ENCODE measurements around the gene SMYD3. TPM values are rescaled to one million over a fixed set of nuclear protein-coding genes. Genes with fewer than 3 reads are reported as not detected.

The SMYD3 gene
- total and polyA plus RNA-seq, 2 of the 4 experiments (the other 2 are of a cell fraction), result 26.5 to 37.6 TPM

DNA sequence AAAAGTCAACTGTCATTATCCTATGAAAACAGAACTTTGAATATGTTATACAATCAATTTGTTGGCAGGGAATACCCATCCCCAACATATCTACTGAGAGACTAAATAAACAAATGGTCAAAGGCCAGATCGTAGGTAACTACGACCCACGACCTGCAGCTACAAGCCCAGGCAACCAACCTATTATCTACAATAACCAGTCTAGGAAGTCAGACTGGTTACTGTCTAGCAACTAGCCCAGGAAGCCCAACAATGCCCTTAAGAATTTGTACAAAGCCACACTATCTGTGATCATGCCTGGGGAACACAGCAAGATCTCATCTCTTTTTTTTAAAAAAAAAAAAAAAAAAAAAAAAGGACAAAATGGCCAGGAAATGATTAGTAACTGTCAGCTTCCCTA is 58.7 kb downstream of the SMYD3 start:
- H4K5ac ChIP-seq (ENCODE audit: low read depth, low read length), result no peak overlapping the region
- in situ Hi-C loops (cut with MboI; ENCODE audit: low sequenced_read_pairs), result no loop called here
- H2BK120ac ChIP-seq (ENCODE audit: low read depth, low read length), result no peak overlapping the region
- 0 out of 2 replicates have a peak, but pooled peaks cover 3% of the 10 kb centered on the region for H3K9me1 ChIP-seq (ENCODE audit: insufficient read depth, low read length)
- H3K18ac ChIP-seq (ENCODE audit: low read depth, low read length), result no peak overlapping the region
- H3K4me1 ChIP-seq (ENCODE audit: control insufficient read depth, insufficient read depth, low read length), result peaks cover 2% of the 10 kb centered on the region
- H2BK15ac ChIP-seq (ENCODE audit: low read depth, low read length), result no peak overlapping the region
- H2AFZ ChIP-seq (replicated peaks; ENCODE audit: low read length, poor library complexity), result no peak overlapping the region
- no peaks in the 10 kb centered on the region for H4K20me1 ChIP-seq (ENCODE audit: insufficient read depth, low read length)
- H3K9me3 ChIP-seq (ENCODE audit: control insufficient read depth, insufficient read depth, low read length), result no peaks in the 10 kb centered on the region
- no peak overlapping the region for H2AK5ac ChIP-seq (ENCODE audit: low read depth, low read length)
- no peak overlapping the region for H2BK5ac ChIP-seq (ENCODE audit: low read depth, low read length, poor library complexity, severe bottlenecking)
- H2AK9ac ChIP-seq (replicated peaks; ENCODE audit: low read depth, low read length, poor library complexity), result no peak overlapping the region
- no peak overlapping the region for H3K4me2 ChIP-seq (ENCODE audit: low read depth, low read length)
- no peak overlapping the region for H3K27ac ChIP-seq (ENCODE audit: insufficient read depth, low read length)
- TF ChIP-seq MXI1 (IDR thresholded peaks at IDR 0.05; ENCODE audit: borderline replicate concordance, low read depth, low read length) (no peak), MAZ (IDR thresholded peaks at IDR 0.05; ENCODE audit: borderline replicate concordance, low read depth, low read length) (no peak), CEBPB (IDR thresholded peaks at IDR 0.05; ENCODE audit: low read depth, low read length) (no peak), MAFK (IDR thresholded peaks at IDR 0.05; ENCODE audit: low read depth, low read length) (no peak), RCOR1 (IDR thresholded peaks at IDR 0.05; ENCODE audit: insufficient replicate concordance, low read length) (no peak), POLR2A (IDR thresholded peaks at IDR 0.05; ENCODE audit: low read depth, low read length) (no peak), RFX5 (IDR thresholded peaks at IDR 0.05; ENCODE audit: low read depth, low read length) (no peak), NFE2L2 (IDR thresholded peaks at IDR 0.05; ENCODE audit: low read depth, low read length) (no peak), CHD1 (IDR thresholded peaks at IDR 0.05; ENCODE audit: low read depth, low read length) (no peak), FOS (IDR thresholded peaks at IDR 0.05; ENCODE audit: low read depth, low read length) (no peak), SMC3 (IDR thresholded peaks at IDR 0.05; ENCODE audit: low read depth, low read length) (no peak), ELK1 (IDR thresholded peaks at IDR 0.05; ENCODE audit: borderline replicate concordance, low read depth, low read length) (no peak), RAD21 (IDR thresholded peaks at IDR 0.05; ENCODE audit: low read length) (no peak), BHLHE40 (IDR thresholded peaks at IDR 0.05; ENCODE audit: low read depth, low read length) (no peak)
- TF ChIP-seq, protein P1, sequence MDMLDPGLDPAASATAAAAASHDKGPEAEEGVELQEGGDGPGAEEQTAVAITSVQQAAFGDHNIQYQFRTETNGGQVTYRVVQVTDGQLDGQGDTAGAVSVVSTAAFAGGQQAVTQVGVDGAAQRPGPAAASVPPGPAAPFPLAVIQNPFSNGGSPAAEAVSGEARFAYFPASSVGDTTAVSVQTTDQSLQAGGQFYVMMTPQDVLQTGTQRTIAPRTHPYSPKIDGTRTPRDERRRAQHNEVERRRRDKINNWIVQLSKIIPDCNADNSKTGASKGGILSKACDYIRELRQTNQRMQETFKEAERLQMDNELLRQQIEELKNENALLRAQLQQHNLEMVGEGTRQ (IDR thresholded peaks at IDR 0.05; ENCODE audit: low read depth, low read length), result no peak
- TF ChIP-seq, protein P2, sequence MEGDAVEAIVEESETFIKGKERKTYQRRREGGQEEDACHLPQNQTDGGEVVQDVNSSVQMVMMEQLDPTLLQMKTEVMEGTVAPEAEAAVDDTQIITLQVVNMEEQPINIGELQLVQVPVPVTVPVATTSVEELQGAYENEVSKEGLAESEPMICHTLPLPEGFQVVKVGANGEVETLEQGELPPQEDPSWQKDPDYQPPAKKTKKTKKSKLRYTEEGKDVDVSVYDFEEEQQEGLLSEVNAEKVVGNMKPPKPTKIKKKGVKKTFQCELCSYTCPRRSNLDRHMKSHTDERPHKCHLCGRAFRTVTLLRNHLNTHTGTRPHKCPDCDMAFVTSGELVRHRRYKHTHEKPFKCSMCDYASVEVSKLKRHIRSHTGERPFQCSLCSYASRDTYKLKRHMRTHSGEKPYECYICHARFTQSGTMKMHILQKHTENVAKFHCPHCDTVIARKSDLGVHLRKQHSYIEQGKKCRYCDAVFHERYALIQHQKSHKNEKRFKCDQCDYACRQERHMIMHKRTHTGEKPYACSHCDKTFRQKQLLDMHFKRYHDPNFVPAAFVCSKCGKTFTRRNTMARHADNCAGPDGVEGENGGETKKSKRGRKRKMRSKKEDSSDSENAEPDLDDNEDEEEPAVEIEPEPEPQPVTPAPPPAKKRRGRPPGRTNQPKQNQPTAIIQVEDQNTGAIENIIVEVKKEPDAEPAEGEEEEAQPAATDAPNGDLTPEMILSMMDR (conservative IDR thresholded peaks at IDR 0.05; ENCODE audit: low read depth, low read length), result no peak
- no peak overlapping the region for H3K4ac ChIP-seq (ENCODE audit: low read depth, low read length)
- DNase-seq (no peak), ATAC-seq (ENCODE audit: low read depth) (no peak)
- BruUV-seq (replicated peaks), result no TSS peak
- no peaks in the 10 kb centered on the region for H3K36me3 ChIP-seq (ENCODE audit: control insufficient read depth, insufficient read depth, low read length)
- H3K27me3 ChIP-seq (ENCODE audit: control insufficient read depth, insufficient read depth, low read length), result no peaks in the 10 kb centered on the region
- no peak overlapping the region for H3K14ac ChIP-seq (replicated peaks; ENCODE audit: low read depth, low read length)
- no CpG with 5 or more reads among the region's 3 CpGs for WGBS, 2 experiments (ENCODE audit: extremely low coverage in 2 of 2, insufficient read length in 1 of 2)
- CTCF ChIA-PET, result interaction anchor here (0.6 kb wide), 1 partner anchor 440 kb away, joined by 4 read pairs; no protein-coding TSS in a partner anchor
- H3K79me1 ChIP-seq (ENCODE audit: low read depth in 1 of 2, low read length in 2 of 2), result peaks cover 18 to 21% of the 10 kb centered on the region in 2 experiments; a peak in 2 of 4 replicates
- no peak overlapping the region for H4K8ac ChIP-seq (ENCODE audit: low read depth in 2 of 2, low read length in 2 of 2)
- no peak overlapping the region for H3K56ac ChIP-seq (ENCODE audit: extremely low read depth, insufficient read depth, low read length)
- intact Hi-C loops (cut with micrococcal nuclease), result loop anchor here (5.0 to 10.0 kb wide), 3 partner anchors 166 to 1371 kb away; no protein-coding TSS in a partner anchor
- no peak overlapping the region for H4K91ac ChIP-seq (ENCODE audit: insufficient read depth, low read depth, low read length)
- no peak overlapping the region for H3K9ac ChIP-seq (ENCODE audit: low read depth, low read length)
- H3K4me3 ChIP-seq (ENCODE audit: insufficient read depth, low read depth, low read length), result no peak overlapping the region
- POLR2A ChIA-PET (ENCODE audit: unreplicated experiment), result no interaction called here
- dilution Hi-C loops (cut with HindIII; ENCODE audit: low sequenced_read_pairs, unreplicated experiment), result no loop called here
- H3K23ac ChIP-seq (ENCODE audit: low read depth, low read length), result no peak overlapping the region
- H2BK20ac ChIP-seq (ENCODE audit: low read depth, low read length), result no peak overlapping the region
